HCT116 (cell line): ENCODE results near the gene HACE1. TPM values are rescaled to one million over a fixed set of nuclear protein-coding genes. Genes with fewer than 3 reads are reported as not detected.
"Not testable (repeated sequence)": the region's sequence is repeated elsewhere in the genome, so short reads cannot be mapped to it uniquely, and the experiment has no call there.

Source experiments
- ATAC-seq: fragments of 200-7000 bp; cut with Tn5 transposase; 2 replicates; pipeline ENCODE4 v1.9.1; 2020; ENCODE audit warnings: mild to moderate bottlenecking, moderate library complexity
- BruUV-seq: library from RNA; stranded (reverse); fragments of 400-500 nt; replicated peaks from 2 replicates; lab custom pipeline; 2021; lab: Mats Ljungman, UMichigan
- CTCF ChIA-PET: fragments of 300-600 bp; sonication (Branson Sonifier 250); formaldehyde crosslinking; loops from one replicate; lab custom pipeline; 2021; ENCODE audit warnings: antibody characterized with exemption; lab: Charles Lee
- POLR2A ChIA-PET: fragments of 300-600, 350-600 bp; sonication (Branson Sonifier 250); formaldehyde crosslinking; loops from one replicate; lab custom pipeline; 2021; ENCODE audit warnings: antibody characterized with exemption; lab: Charles Lee
- RAD21 ChIA-PET, 2 experiments: fragments of 300-600 bp; sonication (Branson Sonifier 250); formaldehyde crosslinking; loops; one replicate each; lab custom pipeline; 2023; ENCODE audit warnings: low total read pairs in 2 of 2; ENCODE audit not compliant: uncharacterized antibody in 2 of 2, unreplicated experiment in 2 of 2, low non-redundant PET in 1 of 2; lab: Charles Lee
- DNase-seq: peaks from one replicate; pipeline ENCODE4 v3.0.0-alpha.2; 2010; ENCODE audit warnings: low read depth, low spot score
- H2AFZ ChIP-seq: fragments of 200-600 bp; shearing (Covaris generic), sonication (generic); 2 replicates; pipeline ENCODE4 v1.6.1; 2017; ENCODE audit warnings: low read depth, mixed run types, mixed read lengths, antibody characterized with exemption, low read length; ENCODE audit not compliant: poor library complexity, severe bottlenecking
- H3K27ac ChIP-seq: 2 replicates; pipeline ENCODE4 v1.5.1; 2012; ENCODE audit warnings: low read depth, low read length
- H3K27me3 ChIP-seq: fragments of 200-600 bp; sonication (generic); 2 replicates; pipeline ENCODE4 v1.6.1; 2016; ENCODE audit warnings: mixed run types, low read length, mixed read lengths; ENCODE audit not compliant: insufficient read depth
- H3K36me3 ChIP-seq, 2 experiments: fragments of 200-500 bp in 1 of 2; fragments of 200-600 bp in 1 of 2; sonication (Bioruptor generic) in 1 of 2; sonication (generic) in 1 of 2; 2 replicates each; pipeline versions ENCODE4 v1.5.1 to v1.6.1; 2014 to 2016; ENCODE audit warnings: low read length in 2 of 2, inconsistent platforms in 1 of 2, mixed read lengths in 1 of 2, mixed run types in 1 of 2; ENCODE audit not compliant: insufficient read depth in 2 of 2, control insufficient read depth in 1 of 2
- H3K4me1 ChIP-seq, 2 experiments: fragments of 200-600 bp in 1 of 2; sonication (generic) in 1 of 2; 2 replicates each; pipeline versions ENCODE4 v1.5.1 to v1.6.1; 2012 to 2017; ENCODE audit warnings: low read length in 2 of 2, inconsistent platforms in 1 of 2, mild to moderate bottlenecking in 1 of 2, mixed read lengths in 1 of 2, mixed run types in 1 of 2, moderate library complexity in 1 of 2; ENCODE audit not compliant: insufficient read depth in 2 of 2, control insufficient read depth in 1 of 2
- H3K4me2 ChIP-seq: fragments of 200-600 bp; sonication (generic); 2 replicates; pipeline ENCODE4 v1.6.1; 2017; ENCODE audit warnings: mixed run types, low read length, mixed read lengths
- H3K4me3 ChIP-seq, 2 experiments: fragments of 200-600 bp in 1 of 2; sonication (generic) in 1 of 2; replicated peaks in 1 of 2; 2 replicates each; pipeline ENCODE4 v1.5.1; 2011 to 2016; ENCODE audit warnings: low read length in 2 of 2, control low read depth in 1 of 2, low read depth in 1 of 2, mild to moderate bottlenecking in 1 of 2, mixed read lengths in 1 of 2, mixed run types in 1 of 2
- H3K79me2 ChIP-seq: fragments of 200-600 bp; sonication (generic); 2 replicates; pipeline ENCODE4 v1.6.1; 2017; ENCODE audit warnings: mild to moderate bottlenecking, mixed run types, low read length, moderate library complexity, mixed read lengths; ENCODE audit not compliant: insufficient read depth
- H3K9ac ChIP-seq: fragments of 200-600 bp; sonication (generic); 2 replicates; pipeline ENCODE4 v1.6.1; 2016; ENCODE audit warnings: low read length, mixed read lengths
- H3K9me2 ChIP-seq: fragments of 200-600 bp; sonication (generic), shearing (Covaris generic); 2 replicates; pipeline ENCODE4 v1.6.1; 2017; ENCODE audit warnings: mixed run types, mild to moderate bottlenecking, moderate library complexity; ENCODE audit not compliant: insufficient read depth
- H3K9me3 ChIP-seq, 2 experiments: fragments of 200-500 bp in 1 of 2; fragments of 200-600 bp in 1 of 2; sonication (Bioruptor generic) in 1 of 2; sonication (generic) in 1 of 2; 2 replicates each; pipeline ENCODE4 v1.6.1; 2014 to 2017; ENCODE audit warnings: low read length in 2 of 2, mixed read lengths in 2 of 2, inconsistent platforms in 1 of 2, low read depth in 1 of 2, mild to moderate bottlenecking in 1 of 2, mixed run types in 1 of 2, moderate library complexity in 1 of 2; ENCODE audit not compliant: control insufficient read depth in 1 of 2, insufficient read depth in 1 of 2
- H4K20me1 ChIP-seq: fragments of 200-600 bp; sonication (generic), shearing (Covaris generic); 2 replicates; pipeline ENCODE4 v1.6.1; 2017; ENCODE audit warnings: mixed run types, mild to moderate bottlenecking, moderate library complexity; ENCODE audit not compliant: insufficient read depth
- CEBPB ChIP-seq: IDR thresholded peaks from 2 replicates; pipeline ENCODE4 v1.6.1; 2012; ENCODE audit warnings: low read depth
- EGR1 ChIP-seq: IDR thresholded peaks from 2 replicates; pipeline ENCODE4 v1.6.1; 2012; ENCODE audit warnings: low read depth
- EZH2 ChIP-seq: fragments of 200-600 bp; sonication (generic); IDR thresholded peaks from 2 replicates; pipeline ENCODE4 v1.6.1; 2017; ENCODE audit warnings: antibody characterized with exemption, mixed run types
- RAD21 ChIP-seq: IDR thresholded peaks from 2 replicates; pipeline ENCODE4 v1.6.1; 2012; ENCODE audit warnings: low read depth, mild to moderate bottlenecking
- SP1 ChIP-seq: IDR thresholded peaks from 2 replicates; pipeline ENCODE4 v1.6.1; 2012; ENCODE audit warnings: low read depth
- ZFX ChIP-seq: fragments of 450-650 bp; IDR thresholded peaks from 2 replicates; pipeline ENCODE4 v1.6.1; 2017
- intact Hi-C: fragments of 100-400 bp; cut with micrococcal nuclease; formaldehyde crosslinking; loops from 2 replicates; pipeline ENCODE4 v1.10.0; 2022
- total RNA-seq: library from RNA; stranded (reverse); gene quantifications from one replicate; pipeline ENCODE4 v1.2.1, GENCODE V29; 2021; ENCODE audit not compliant: unreplicated experiment

HACE1 gene
- total RNA-seq, 1 experiment from 2014 or later = 10.9 TPM

DNA sequence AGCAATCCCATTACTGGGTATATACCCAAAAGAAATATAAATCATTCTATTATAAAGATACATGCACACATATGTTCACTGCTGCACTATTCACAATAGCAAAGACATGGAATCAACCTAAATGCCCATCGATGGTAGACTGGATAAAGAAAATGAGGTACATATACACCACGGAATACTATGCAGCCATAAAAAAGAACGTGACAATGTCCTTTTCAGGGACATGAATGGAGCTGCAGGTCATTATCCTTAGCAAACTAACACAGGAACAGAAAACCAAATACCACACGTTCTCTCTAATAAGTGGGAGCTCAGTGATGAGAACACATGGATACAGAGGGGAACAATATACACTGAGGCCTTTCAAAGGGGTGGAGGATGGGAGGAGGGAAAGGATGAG is 38.9 kb downstream of the HACE1 start:
- H3K36me3 ChIP-seq, POLR2A ChIA-PET, intact Hi-C loops, H3K9ac ChIP-seq, H3K4me3 ChIP-seq, H3K9me3 ChIP-seq, H3K4me1 ChIP-seq, H3K79me2 ChIP-seq, H3K27me3 ChIP-seq, BruUV-seq, H3K4me2 ChIP-seq, ATAC-seq, DNase-seq, H3K27ac ChIP-seq, H4K20me1 ChIP-seq, CTCF ChIA-PET, H2AFZ ChIP-seq, H3K9me2 ChIP-seq, RAD21 ChIA-PET: not testable (repeated sequence)

DNA sequence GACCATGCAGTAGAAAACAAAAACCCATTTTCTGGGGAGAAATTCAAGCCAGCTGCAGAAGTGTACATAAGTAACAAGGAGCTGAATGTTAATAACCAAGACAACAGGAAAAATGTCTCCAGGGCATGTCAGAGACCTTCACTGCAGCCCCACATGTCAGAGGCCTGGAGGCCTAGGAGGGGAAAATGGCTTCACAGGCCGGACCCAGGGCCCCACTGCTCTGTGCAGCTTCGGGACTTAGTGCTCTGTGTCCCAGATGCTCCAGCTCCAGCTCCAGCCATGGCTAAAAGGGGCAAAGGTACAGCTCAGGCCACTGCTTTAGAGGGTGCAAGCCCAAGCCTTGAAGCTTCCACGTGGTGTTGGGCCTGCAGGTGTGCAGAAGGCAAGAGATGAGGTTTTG is 43.6 kb downstream of the HACE1 start:
- no peak for TF ChIP-seq CEBPB
- no peak for TF ChIP-seq EGR1
- TF ChIP-seq ZFX = no peak
- no peak for TF ChIP-seq EZH2
- no peak for TF ChIP-seq SP1
- TF ChIP-seq RAD21 = no peak
- TF ChIP-seq, all 23 proteins: peak for 0
- H3K9me3 ChIP-seq = no peaks in the 10 kb centered on the region
- ATAC-seq (no peak), DNase-seq (no peak)
- H4K20me1 ChIP-seq = no peaks in the 10 kb centered on the region; the same call in 1 of the 2 replicates
- no peak overlapping the region for H3K27ac ChIP-seq
- H3K9me2 ChIP-seq = no peaks in the 10 kb centered on the region
- H3K4me1 ChIP-seq = no peaks in the 10 kb centered on the region
- POLR2A ChIA-PET = no interaction called here
- H3K27me3 ChIP-seq = no peaks in the 10 kb centered on the region
- H3K9ac ChIP-seq = no peak overlapping the region
- H3K4me2 ChIP-seq = no peak overlapping the region
- intact Hi-C loops = no loop called here
- no peaks in the 10 kb centered on the region for H3K36me3 ChIP-seq
- H3K79me2 ChIP-seq = peaks cover 3% of the 10 kb centered on the region; the same call in 1 of the 2 replicates
- H3K4me3 ChIP-seq = no peak overlapping the region
- BruUV-seq = no TSS peak
- H2AFZ ChIP-seq = no peak overlapping the region
- CTCF ChIA-PET = no interaction called here
- RAD21 ChIA-PET = no interaction called here
